Measurements from ENCODE around the gene ANAPC2.

Gene ANAPC2

GRCh38 chr9:137163365-137163715, 25.0 kb downstream of the ANAPC2 start:
- no peak for DNase-seq (ENCODE audit: low read depth)
- TF ChIP-seq, protein P1, sequence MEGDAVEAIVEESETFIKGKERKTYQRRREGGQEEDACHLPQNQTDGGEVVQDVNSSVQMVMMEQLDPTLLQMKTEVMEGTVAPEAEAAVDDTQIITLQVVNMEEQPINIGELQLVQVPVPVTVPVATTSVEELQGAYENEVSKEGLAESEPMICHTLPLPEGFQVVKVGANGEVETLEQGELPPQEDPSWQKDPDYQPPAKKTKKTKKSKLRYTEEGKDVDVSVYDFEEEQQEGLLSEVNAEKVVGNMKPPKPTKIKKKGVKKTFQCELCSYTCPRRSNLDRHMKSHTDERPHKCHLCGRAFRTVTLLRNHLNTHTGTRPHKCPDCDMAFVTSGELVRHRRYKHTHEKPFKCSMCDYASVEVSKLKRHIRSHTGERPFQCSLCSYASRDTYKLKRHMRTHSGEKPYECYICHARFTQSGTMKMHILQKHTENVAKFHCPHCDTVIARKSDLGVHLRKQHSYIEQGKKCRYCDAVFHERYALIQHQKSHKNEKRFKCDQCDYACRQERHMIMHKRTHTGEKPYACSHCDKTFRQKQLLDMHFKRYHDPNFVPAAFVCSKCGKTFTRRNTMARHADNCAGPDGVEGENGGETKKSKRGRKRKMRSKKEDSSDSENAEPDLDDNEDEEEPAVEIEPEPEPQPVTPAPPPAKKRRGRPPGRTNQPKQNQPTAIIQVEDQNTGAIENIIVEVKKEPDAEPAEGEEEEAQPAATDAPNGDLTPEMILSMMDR (conservative IDR thresholded peaks at IDR 0.05; ENCODE audit: low read length) = no peak
- H3K4me3 ChIP-seq (ENCODE audit: low read length) = 0 out of 2 replicates have a peak overlapping the region, but pooled peaks have one; percentile 17

GRCh38 chr9:137162505-137163364, 25.6 kb downstream of the ANAPC2 start:
- TF ChIP-seq, protein P1 (conservative IDR thresholded peaks at IDR 0.05; ENCODE audit: low read length) = no peak
- H3K4me3 ChIP-seq (ENCODE audit: low read length) = 0 out of 2 replicates have a peak overlapping the region, but pooled peaks have one; percentile 17
- no peak for DNase-seq (ENCODE audit: low read depth)

- TF ChIP-seq, protein P1 (conservative IDR thresholded peaks at IDR 0.05; ENCODE audit: low read length) = no peak
- H3K4me3 ChIP-seq (ENCODE audit: low read length) = no peak overlapping the region
- no peak for DNase-seq (ENCODE audit: low read depth)
These were observed 26.5 kb downstream of the ANAPC2 start for GRCh38 chr9:137161558-137162486.

DNA sequence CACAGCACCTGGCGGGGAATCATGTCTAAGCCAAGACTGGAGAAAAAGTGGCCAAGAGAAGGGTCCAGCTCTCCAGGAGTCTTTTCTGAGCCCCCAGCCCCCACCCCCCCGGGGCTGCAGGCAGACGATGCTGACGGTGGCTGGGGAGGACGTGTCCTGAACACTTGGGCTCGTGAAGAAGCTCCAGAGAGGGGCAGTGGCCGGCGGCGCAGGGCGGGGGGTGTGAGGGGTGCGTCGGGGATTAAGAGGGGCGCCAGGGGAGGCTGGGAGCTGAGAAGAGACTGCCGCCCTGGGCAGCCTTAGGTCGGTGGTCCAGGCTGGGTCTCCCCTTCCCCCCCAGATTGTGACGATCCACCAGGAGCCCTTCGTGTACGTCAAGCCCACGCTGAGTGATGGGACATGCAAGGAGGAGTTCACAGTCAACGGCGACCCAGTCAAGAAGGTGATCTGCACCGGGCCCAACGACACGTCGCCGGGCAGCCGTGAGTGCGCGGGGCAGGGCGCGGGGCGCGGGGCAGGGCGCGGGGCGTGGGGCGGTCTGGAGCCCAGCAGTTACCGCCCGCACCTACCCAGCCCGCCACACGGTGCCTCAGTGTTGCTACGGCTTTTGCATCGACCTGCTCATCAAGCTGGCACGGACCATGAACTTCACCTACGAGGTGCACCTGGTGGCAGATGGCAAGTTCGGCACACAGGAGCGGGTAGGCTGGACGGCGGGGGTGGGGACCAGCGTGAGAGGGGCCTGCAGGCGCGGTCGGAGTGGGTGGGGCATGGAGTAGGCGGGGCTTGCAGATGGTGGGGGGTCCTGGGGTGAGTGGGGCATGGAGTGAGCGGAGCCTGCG, 27.4 kb downstream of the ANAPC2 start:
- TF ChIP-seq, protein P1 (conservative IDR thresholded peaks at IDR 0.05; ENCODE audit: low read length) = no peak
- no peak overlapping the region for H3K4me3 ChIP-seq (ENCODE audit: low read length)
- no peak for DNase-seq (ENCODE audit: low read depth)

DNA sequence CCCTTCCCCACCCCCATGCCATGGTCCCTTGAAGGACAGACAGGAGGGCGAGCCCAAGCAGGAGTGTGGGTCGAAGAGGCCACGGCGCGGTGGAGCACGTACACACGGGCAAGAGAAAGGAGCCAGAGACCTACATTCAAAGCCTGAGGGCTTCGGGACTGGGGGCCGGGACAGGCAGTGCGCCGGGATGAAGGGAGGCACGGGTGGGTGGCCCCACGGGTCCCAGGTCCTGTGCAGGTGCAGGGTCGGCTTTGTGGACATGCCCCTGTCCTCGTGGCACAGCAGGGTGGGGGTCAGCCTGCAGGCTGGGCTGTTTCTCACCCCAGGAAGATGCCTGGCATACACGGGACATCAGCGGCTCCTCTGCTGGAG, 28.3 kb downstream of the ANAPC2 start:
- no peak for DNase-seq (ENCODE audit: low read depth)
- TF ChIP-seq, protein P1 (conservative IDR thresholded peaks at IDR 0.05; ENCODE audit: low read length) = no peak
- no peak overlapping the region for H3K4me3 ChIP-seq (ENCODE audit: low read length)

DNA sequence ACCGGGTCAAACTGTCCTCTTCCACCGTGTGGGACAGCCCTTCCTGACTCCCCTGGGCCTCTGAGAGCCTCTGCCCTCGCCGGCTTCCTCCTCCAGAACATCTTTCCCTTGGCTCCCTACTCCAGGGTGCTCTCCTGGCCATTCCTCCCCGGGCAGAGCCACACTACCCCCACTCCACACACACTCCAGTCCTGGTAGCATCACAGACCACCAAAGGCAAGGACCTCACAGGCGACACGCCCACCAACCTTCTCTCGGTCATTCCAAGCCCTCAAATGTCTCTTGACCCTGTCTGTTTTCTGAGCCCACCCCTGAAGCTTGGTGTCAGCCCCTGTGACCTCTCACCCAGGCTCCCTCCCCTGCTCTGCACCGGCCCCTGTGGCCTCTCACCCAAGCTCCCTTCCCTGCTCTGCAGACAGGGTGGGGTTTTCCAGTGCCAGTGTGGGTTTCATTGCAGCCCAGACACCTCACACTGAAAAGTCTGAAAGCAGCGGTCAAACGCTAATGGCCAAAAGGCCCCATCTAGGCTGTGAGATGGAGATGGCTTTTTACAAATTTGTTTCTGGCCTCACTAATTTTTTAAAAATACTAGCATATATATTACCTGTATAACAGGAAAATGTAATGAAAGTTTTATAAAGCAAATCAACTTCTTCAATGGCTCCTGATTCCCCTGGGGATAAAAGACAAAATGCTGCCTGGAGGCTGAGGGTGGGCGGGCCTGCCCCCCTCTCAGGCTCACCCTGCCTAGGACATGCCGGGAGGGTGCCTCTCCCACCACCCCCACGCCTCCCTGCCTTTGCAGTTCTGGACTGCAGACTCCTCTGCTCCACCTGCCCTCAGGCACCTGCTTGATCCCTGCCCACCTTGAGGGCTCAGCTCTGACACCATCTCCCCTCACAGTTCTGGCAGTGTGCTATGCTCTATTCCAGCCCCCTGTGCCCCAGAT, 29.0 kb downstream of the ANAPC2 start:
- no peak for DNase-seq (ENCODE audit: low read depth)
- TF ChIP-seq, protein P1 (conservative IDR thresholded peaks at IDR 0.05; ENCODE audit: low read length) = no peak
- no peak overlapping the region for H3K4me3 ChIP-seq (ENCODE audit: low read length)

Data from AG10803 (cell line).